ENCODE measurements around the gene STOML2.

STOML2 gene

DNA sequence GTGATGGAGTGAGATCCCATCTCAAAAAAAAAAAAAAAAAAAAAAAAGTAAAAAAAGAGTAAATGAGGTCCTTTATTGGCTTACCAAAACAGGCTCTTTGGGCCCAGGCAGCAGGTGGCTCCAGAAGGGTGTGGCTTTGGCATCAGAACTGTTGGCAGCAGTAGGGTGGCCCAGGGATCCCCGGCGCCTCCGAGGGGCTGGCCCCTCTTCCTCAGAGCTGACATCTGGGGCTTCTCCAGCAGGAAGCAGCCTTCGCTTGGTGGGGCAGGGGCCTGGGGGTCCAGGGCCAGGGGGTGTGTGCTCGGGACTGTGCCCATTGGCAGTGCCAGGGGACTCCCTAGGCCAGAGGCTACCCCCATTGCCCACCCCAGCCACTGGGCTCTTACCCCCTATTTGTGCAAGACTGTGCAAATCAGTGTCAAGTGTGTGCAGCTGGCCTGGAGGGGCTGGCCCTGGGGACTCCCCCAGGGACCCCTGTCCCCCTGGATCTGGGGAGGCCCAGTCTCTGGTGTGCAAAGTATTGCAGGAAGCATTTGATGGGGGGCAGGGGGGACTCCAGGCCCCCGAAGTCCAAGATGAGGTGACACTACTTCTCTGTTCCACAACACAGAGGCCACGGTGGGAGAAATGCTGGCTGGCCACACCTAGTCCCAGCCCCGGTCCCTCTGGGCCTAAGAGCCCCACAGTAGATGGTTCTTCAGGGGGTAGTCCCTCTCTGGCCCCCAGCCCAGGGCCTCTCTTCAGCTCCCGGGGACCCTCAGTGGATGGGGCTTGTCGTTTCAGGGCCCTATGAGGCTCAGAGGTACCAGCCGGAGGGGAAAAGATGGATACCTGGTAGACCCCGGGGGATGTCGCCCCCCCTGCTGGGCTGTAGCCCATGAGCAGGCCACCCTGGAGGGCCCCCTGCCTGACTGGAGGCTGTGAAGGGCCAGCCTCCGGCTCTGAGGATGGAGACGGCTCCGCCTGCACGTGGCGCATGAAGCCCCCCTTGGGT, 4.7 kb upstream of the STOML2 start:
- no peak for DNase-seq

DNA sequence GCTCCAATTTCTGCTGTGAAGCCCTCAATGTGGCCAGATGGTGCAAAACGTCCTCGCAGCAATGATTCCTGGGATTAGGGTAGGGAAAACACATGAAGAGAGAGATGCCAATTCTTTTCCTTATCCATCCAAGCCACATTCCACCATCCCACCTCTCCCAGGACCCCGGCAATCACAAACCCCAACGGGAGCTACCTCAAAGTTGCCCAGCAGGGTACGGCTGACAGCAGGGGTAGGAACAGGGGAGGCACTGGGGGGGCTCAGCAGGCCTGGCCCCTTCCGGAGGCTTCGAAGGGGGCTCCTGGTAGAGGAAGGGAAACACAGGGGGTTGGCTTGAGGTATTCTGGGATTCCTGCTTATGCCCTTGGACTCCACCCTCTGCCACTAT, 3.4 kb upstream of the STOML2 start:
- DNase-seq = no peak

DNA sequence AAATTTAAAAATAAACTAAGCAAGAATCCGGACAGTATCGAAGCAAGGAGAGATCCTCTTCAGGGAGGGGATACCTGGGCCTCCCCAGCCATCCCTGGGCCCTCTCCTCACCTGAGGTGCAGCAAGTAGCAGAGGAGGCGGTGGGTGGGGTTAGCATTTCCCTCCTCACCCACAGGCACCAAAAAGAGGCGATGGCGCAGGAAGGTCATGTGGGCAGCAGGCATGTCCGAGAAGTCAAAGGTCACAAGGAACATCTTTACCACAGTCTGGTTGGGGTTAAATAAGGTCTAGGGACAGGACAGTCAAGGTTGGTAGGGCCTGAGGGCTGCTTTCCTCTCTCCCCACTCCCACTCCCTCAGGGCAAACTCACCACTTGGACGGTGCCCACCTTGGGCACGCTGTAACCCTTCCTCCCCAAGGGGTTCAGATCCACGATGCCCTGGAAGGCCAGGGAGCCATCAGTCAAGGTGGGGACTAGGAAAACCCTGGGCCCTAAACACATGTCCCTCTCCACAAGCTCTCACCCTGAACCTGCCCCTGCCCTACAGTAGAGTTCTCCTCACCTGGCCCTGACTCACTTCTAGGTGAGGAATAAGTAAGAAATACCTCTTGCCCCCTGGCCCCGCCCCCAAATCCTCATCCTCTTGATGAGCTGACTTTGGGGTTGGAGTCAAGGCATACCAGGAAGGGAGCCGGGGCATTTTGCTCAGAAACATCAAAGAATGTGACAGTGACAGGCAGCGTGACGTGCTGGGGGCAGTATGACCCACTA, 2.8 kb upstream of the STOML2 start:
- DNase-seq = no peak

DNA sequence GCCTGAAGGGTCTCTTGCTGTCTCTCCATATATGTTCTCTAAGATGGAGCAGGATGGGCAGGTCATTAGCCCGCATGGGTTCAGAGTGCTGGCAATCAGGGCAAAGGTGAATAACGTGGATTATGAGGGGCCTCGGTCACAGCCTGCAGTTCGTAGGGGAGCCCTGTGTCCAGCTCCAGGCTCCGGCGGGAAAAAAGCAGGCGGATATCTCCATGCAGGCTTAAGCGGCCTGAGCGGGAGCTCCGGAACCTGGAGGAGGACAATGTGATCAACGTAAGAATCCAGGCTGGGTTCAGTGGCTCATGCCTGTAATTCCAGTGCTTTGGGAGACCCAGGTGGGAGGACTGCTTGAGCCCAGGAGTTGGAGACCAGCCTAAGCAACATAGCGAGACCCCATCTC, 2.2 kb upstream of the STOML2 start:
- no peak for DNase-seq

DNA sequence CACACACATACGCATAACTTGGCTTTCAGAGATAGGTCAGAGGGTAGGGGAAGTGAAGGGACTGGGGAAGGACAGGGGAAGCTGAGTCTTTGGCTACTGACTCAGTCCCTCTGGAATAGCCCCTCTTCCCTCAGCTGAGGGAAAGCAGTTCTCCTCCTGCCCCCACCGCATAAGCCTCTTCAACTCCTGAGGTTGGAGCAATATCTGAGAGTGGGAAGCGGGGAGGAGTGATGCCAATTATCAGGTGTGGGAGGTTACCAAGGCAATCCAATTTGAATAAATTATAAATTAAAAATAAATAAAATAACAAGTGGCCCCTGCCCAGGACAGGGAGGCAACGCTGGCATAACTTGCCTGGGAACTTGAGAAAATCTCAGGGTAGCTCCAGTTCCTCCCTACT, 1.7 kb upstream of the STOML2 start:
- DNase-seq = no peak

DNA sequence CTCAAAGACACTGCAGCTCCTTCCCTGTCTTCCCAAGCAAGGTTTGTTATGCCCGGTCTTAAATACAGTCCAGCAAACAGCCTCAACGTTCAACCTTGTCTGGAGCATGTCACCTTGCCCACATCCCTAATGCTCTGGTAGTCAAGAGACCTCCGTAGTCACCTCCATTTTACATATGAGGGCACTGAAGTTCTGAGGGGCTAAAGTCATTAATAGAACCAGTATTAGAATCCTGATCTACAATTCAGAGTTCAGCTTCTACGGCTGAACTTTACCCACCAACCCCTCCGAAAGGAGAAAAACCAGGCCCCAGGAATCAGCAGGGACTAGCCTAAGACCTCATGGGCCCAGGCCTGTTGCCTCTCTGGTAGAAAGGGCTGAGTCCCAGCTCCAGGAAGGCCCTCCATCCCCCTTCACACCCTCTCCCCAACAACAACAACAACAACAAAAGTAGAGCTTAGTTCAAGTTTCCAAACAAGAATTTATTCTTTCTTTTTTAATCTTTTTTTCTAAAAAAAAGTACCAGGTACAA, 795 bp upstream of the STOML2 start:
- no peak for DNase-seq

DNA sequence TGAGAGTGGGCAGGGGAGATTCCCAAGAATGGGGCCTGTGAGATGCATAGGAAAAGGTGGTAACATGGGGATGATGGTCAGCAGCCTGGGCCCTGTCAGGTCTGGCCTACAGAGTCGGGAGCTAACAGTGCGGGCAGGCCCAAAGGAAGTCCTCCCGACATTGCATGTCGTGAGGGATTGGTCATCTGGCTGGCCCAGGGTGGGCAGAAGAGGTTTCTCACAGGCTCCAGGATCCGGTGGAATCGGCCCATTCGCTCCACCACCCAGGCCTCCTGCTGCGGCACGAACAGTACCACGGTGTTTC, 514 bp downstream of the STOML2 start:
- DNase-seq = no peak

- DNase-seq = no peak
Measured at GRCh38 chr9:35097573-35097972, 5.4 kb downstream of the STOML2 start.

- peak; percentile 78 for DNase-seq
Measured at GRCh38 chr9:35096035-35096849, 6.7 kb downstream of the STOML2 start, which contains the start of gene PIGO. Gene PIGO, minus strand, starts transcription at chr9:35096591. Its CDS starts 1,026 bp downstream, at chr9:35095565.

DNA sequence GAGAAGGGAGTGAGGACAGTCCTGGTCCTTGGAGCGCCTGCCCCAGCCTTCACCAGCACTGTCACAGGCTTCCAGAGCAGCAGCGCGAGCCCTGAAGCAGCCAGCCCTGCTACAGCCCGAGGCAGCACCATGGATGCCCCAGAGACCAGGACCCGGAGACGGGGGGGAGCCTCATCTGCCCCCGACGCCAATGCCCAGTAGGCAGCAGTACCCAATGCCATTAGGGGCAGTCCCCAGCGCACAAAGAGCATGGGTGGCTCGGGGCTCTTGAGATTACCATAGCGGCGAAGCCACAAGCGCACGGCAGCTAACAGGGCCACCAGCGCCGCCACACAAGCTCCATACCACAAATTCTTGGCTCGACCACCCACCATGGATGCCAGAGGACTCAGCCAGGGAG, 11.4 kb downstream of the STOML2 start:
- DNase-seq = no peak

GRCh38 chr9:35089434-35089833, 13.5 kb downstream of the STOML2 start:
- no peak for DNase-seq

DNA sequence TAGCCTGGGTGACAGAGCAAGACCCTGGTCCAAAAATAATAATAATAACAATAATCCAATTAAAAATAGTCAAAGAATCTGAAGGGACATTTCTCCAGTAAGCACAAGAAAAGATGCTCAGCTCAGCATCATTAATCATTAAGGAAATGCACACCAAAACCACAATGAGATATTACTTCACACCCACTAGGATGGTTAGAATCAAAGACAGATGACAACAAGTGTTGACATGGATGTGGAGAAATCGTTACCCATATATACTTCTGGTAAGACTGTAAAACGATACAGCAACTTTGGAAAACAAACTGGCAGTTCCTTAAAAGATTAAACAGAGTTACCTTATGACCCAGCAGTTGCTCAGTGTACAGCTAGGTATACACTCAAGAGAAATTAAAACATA, 17.9 kb downstream of the STOML2 start:
- no peak for DNase-seq

- DNase-seq = peak; percentile 83
Measured at GRCh38 chr9:35079426-35080341, 23.2 kb downstream of the STOML2 start, which contains the start of gene FANCG. Gene FANCG, minus strand, starts transcription at chr9:35079942. Its CDS starts 418 bp downstream, at chr9:35079524.

DNA sequence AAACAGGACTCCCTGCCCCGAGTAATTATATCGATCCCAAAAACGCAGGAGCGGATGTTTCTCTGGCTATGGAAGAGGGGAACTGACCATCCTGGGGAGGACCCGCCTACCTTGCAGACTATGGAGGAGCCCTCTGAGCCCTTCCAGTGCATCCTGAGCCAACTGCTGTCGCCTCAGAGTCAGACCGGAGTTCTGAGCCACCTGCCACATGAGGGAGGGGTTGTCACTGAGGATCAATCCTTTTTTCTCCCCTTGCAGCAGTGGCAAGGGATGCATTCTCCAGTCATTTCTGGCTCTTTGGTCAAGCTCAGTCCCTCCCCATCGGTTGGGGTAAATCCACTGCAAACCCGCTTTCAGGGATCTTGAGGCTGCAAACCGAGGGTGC, 23.9 kb downstream of the STOML2 start:
- no peak for DNase-seq

DNA sequence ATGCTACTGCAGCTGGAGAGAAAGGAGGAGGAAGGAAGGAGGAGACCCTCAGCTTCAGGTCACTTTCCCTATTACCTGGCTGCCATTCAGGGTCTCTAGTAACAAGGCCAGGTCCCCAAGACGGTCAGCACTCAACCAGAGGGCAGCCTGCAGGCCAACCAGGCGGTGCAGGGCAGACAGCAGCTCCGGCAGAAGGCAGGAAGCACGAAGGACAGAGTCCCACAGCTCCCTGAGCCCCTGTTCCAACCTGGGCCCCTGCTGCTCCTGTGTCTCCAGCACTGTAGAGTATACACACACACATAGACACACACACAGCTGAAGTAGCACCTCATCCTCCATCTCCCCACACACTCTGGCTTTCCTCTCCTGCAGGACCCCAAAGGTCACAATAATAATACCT, 24.9 kb downstream of the STOML2 start:
- DNase-seq = no peak

DNA sequence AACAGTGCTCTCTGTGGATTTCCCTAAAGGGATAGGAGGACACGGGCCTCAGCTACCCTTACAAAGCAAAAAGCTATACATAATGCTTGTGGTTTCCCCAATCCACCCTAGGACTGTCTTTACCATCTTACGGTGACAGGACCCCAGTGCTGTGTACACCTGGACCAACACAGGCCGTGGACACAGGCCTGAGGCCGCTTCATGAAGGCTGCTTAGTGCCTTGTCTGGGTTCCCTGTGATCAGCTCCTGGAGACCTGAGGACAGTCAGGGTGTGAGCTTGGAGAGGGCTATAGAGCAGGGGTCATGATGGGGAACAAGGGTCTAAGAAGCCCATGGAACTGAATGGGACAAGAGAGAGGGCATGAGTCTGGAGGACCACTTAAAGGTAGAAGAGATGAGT, 26.1 kb downstream of the STOML2 start:
- no peak for DNase-seq

DNA sequence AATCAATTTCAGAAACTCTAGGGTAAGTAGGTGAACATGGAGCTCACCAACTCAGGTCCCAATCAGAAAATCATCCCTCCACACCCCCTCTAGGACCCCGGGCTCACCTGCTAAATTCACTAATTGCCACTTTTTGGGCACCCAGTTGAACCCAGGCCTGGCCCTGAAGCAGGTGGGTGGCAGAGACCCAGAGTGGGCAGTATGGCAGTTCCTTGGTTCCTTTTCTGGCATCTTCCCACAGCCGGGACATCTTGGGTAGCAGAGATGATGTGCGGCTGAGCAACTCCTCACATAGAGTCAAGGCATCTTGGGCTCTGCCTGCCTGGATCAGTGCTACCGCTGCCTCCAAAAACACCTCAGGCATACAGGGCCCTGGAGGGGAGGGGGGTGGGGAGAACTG, 27.6 kb downstream of the STOML2 start:
- DNase-seq = no peak

DNA sequence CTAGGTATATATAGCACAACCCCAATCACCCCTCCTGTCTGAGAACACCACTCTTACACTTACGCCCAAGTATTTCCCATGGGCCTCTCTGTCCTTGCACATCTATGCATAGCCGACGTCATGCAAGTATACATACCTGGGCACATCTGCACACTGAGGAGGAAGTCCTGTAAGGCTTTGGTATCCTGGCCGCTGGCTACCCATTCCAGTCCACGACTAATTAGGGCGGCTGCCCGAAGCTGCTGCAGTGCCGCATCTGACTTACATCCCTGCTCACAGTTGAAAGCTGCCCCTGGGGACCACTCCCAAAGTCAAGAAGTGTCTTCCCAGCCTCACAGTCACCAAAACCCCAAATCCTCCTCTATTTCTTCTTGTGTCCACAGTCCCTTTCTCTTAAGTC, 28.1 kb downstream of the STOML2 start:
- no peak for DNase-seq

DNA sequence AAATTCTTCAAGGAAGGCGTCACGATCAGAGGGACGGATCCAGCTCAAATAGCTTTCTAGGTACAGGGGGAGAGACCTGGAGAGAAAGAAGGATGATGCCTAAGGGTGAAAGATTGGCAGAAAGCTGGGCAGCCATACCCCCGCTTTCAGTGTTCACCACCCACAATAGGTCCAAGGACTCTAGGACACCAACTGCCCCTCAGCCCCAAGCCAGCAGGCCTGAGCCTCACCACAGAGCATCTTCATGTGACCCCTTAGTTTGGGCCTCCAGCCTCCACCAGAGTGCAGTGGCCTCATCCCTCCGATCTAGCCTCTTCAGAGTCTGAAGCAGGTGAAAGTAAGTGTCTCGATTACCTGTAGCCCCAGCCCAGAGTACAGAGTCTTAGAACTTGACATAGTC, 28.8 kb downstream of the STOML2 start:
- DNase-seq = no peak

DNA sequence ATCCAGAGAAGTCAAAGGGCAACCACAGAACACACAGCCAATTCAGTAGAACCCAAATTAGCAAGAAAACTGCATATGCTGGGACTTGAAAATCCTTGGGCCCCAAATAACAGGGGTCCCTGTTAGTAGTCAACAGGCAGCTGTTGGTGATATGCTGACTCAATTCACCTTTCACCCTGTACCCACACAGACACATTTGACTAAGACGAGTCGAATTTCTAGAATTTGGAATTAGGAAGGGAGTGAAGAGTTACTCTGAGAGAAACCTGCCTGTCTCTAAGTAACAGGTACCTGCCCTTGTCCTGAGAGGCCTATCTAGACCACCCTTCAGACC, 29.7 kb downstream of the STOML2 start:
- no peak for DNase-seq

GRCh38 chr9:35072461-35073278, 30.3 kb downstream of the STOML2 start, which contains the start of gene VCP:
Gene VCP, minus strand, starts transcription at chr9:35072625. Its CDS starts 272 bp downstream, at chr9:35072353.
- peak; percentile 97 for DNase-seq

All from NCI-H748 treated with DMSO at 0.1 percent for 48 hours (cell line).